Heart left ventricle (tissue), 16 donors: ENCODE measurements around the gene IER5. TPM values are rescaled to one million over a fixed set of nuclear protein-coding genes. Genes with fewer than 3 reads are reported as not detected.
"Not testable (repeated sequence)": the region's sequence is repeated elsewhere in the genome, so short reads cannot be mapped to it uniquely, and the experiment has no call there.

Source experiments
- ATAC-seq, 4 donors: fragments of 200-7000 bp; cut with Tn5 transposase; one replicate each; pipeline ENCODE4 v1.9.1; 2020 to 2022; ENCODE audit warnings: moderate library complexity in 4 of 4, mild to moderate bottlenecking in 3 of 4, moderate number of reproducible peaks in 1 of 4
- DNase-seq, 5 donors: peaks; one replicate each; pipeline ENCODE4 v3.0.0-alpha.2; 2020
- H3K27ac ChIP-seq, 12 donors: fragments of 200-600 bp; sonication (generic) in 4 of 12; one replicate each; pipeline versions ENCODE4 v1.5.0 to v1.8.0; 2016 to 2022; ENCODE audit warnings: mild to moderate bottlenecking in 2 of 12
- H3K27me3 ChIP-seq, 9 donors: fragments of 200-600 bp; sonication (generic) in 2 of 9; one replicate each; pipeline versions ENCODE4 v1.5.1 to v1.8.0; 2016 to 2022; ENCODE audit warnings: mild to moderate bottlenecking in 3 of 9
- H3K36me3 ChIP-seq, 9 donors: fragments of 200-600 bp; sonication (generic) in 2 of 9; one replicate each; pipeline versions ENCODE4 v1.5.0 to v1.8.0; 2018 to 2022; ENCODE audit warnings: mild to moderate bottlenecking in 2 of 9
- H3K4me1 ChIP-seq, 12 donors: fragments of 200-600 bp; sonication (generic) in 4 of 12; one replicate each; pipeline versions ENCODE4 v1.5.0 to v1.8.0; 2016 to 2022; ENCODE audit warnings: mild to moderate bottlenecking in 3 of 12
- H3K4me3 ChIP-seq, 12 donors: fragments of 200-600 bp; sonication (generic) in 4 of 12; one replicate each; pipeline versions ENCODE4 v1.5.0 to v1.8.0; 2017 to 2022; ENCODE audit warnings: mild to moderate bottlenecking in 9 of 12, moderate library complexity in 4 of 12
- H3K9me3 ChIP-seq, 12 donors: fragments of 200-600 bp; sonication (generic) in 4 of 12; one replicate each; pipeline versions ENCODE4 v1.5.0 to v1.8.0; 2016 to 2022; ENCODE audit warnings: mild to moderate bottlenecking in 1 of 12
- POLR2A ChIP-seq, 2 donors: fragments of 450-650 bp; IDR thresholded peaks; one replicate each; pipeline ENCODE4 v1.6.1; 2017; ENCODE audit warnings: antibody characterized with exemption in 2 of 2, mild to moderate bottlenecking in 2 of 2, moderate library complexity in 2 of 2
- WGBS, 4 donors: extraction: QIAGEN DNeasy Blood & Tissue Kit in 2 of 4; methylation state at CpG; one replicate each; pipeline versions ENCODE4 v1.1.5 to v1.1.7; 2013 to 2018; 5-methylcytosine and 5-hydroxymethylcytosine counted together
- intact Hi-C, 10 donors: fragments of 100-400 bp; cut with DNase I; formaldehyde crosslinking; loops; one replicate each; pipeline versions ENCODE4 v1.11.1 to v1.14.2; 2022
- polyA plus RNA-seq, 2 donors: library from polyadenylated mRNA; stranded (reverse); fragments of 200-250 nt; gene quantifications; one replicate each; pipeline ENCODE4 v1.2.3, GENCODE V29; 2013
- total RNA-seq, 9 donors: library from RNA; depleted of rRNA in 2 of 9; stranded (reverse); fragments of >200 nt in 2 of 9; fragmentation: NEBNext Ultra II Directional in 3 of 9; extraction: Animal tissue kit (Norgen Biotek cat#: 25700) in 3 of 9; gene quantifications; one replicate each; pipeline versions ENCODE4 v1.1.0 to v1.2.4, GENCODE V29; 2016 to 2023
- TF ChIP-seq, protein P1 (sequence below), 12 donors: fragments of 200-600 bp; sonication (generic) in 4 of 12; IDR thresholded peaks; one replicate each; pipeline versions ENCODE4 v1.5.0 to v1.8.0; 2018 to 2022; ENCODE audit warnings: antibody characterized with exemption in 12 of 12, mild to moderate bottlenecking in 5 of 12
- donor health status: ischemic (EF 13 %, LVEDD 7.1; RV severe dilation, severe dysfunction).
- donor health status: healthy with polysubstance abuse.
- donor health status: DM: no; HTN: yes; CAD: no.
- donor health status: DM: no; HTN: no; CAD: no.
- donor health status: ischemic (EF 25% LVEDD 6.9; RV normal size, moderate dysfunction).
- donor health status: ischemic (EF 25% LVEDD 5.7; RV mildly dilated, moderate dysfunction).
- donor health status: healthy.
- donor health status: DM: yes; HTN: yes; CAD: no.
- donor health status: ischemic (EF 35%, LVEDD 5.7; RV mildly dilated, moderate dysfunction).
- donor health status: nonischemic (EF 11% LVEDD 7.7; RV severe dilation, severe dysfunction).
- donor health status: DM: yes; HTN: yes; CAD: no.
- donor health status: PGD.
- donor health status: ischemic (EF 29% LVEDD 5.4; RV normal size, mild dysfunction).
- donor health status: nonischemic (EF 23%, LVEDD 6.1; RV moderate dilation, normal function).

Gene IER5
- total and polyA plus RNA-seq, 11 donors: 12.8 to 23.4 (median 18.5) TPM

DNA sequence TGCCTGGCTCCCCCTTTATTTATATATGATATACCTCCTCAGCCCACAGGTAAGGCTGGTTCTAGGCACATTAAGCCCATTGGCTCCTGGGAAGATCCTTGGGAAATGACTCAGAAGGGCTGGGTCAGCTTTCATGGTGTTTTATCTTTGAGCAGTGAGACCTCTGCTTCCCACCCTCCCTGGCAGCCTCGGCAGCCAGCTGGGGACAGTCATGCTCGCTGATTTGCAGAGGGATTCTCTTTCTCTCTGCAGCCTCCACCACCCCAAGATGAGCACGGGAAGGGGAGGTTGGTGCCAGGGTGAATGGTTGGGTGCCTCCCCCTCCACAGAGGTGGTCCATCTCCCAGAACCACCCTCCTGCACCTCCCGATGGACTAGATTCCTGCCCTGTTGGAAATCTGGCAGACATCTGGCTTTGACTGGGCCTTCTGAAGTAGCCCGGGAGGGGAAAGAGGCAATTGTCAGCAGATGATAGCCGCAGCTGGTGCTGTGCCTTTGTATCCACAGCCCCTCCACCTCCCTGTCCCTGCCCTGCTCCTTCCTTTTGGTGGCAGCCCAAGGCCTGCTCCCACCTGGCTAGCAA is 24.6 kb downstream of the IER5 start:
- TF ChIP-seq, protein P1, sequence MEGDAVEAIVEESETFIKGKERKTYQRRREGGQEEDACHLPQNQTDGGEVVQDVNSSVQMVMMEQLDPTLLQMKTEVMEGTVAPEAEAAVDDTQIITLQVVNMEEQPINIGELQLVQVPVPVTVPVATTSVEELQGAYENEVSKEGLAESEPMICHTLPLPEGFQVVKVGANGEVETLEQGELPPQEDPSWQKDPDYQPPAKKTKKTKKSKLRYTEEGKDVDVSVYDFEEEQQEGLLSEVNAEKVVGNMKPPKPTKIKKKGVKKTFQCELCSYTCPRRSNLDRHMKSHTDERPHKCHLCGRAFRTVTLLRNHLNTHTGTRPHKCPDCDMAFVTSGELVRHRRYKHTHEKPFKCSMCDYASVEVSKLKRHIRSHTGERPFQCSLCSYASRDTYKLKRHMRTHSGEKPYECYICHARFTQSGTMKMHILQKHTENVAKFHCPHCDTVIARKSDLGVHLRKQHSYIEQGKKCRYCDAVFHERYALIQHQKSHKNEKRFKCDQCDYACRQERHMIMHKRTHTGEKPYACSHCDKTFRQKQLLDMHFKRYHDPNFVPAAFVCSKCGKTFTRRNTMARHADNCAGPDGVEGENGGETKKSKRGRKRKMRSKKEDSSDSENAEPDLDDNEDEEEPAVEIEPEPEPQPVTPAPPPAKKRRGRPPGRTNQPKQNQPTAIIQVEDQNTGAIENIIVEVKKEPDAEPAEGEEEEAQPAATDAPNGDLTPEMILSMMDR (IDR thresholded peaks at IDR 0.05): no peak
- no peak for TF ChIP-seq POLR2A (IDR thresholded peaks at IDR 0.05)
- Histone ChIP-seq H3K4me1 (peaks cover 6 to 46% (median 19%) of the 10 kb centered on the region in 12 donors), H3K27ac (peak overlapping the region in 6 of 12 donors; percentile 33 to 73 (median 63)), H3K9me3 (no peaks in the 10 kb centered on the region), H3K27me3 (no peaks in the 10 kb centered on the region), H3K36me3 (no peaks in the 10 kb centered on the region), H3K4me3 (no peak overlapping the region)
- DNase-seq (no peak), ATAC-seq (peak in 2 of 4 donors; percentile 27 to 54)
- WGBS, 4 donors: 29 to 57% (median 50%) methylated on average over 5 to 6 of the region's 6 CpGs
- intact Hi-C loops: no loop called here

DNA sequence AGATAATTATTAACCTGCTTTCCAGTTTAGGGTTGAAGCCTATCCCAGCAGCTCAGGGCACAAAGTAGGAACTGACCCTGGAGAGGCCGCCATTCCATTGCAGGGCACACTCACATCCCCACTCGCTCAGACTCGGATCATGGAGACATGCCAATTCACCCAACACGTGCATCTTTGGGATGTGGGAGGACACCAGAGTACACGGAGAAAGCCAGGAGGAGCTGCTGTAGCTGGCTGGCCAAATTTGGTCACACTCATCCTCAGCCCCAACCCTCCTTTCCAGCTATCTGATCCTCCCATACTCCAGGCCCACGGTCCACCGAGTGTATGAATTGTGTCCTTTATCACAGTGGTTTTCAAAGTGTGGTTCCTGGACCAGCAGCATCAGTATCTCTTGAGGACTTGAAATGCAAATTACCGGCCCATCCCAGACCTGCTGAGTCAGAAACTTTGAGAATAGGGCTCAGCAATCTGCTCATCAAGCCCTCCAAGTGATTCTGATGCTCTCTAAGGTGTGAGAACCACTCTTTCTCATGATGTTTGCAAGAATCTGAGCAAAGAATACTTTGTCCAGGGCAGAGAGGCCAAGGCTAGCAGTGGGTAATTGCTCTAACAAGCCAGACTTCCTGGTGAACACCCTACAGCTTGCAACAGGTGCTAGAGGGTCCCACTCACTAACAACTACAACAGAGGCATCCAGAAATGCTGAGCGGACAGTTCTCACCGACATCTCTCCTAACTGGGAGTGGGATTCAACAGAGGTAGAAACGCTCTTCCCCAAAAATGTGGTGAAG is 26.3 kb downstream of the IER5 start:
- WGBS, 4 donors: 70 to 80% (median 76%) methylated on average over 11 of the region's 11 CpGs
- intact Hi-C loops: no loop called here
- Histone ChIP-seq H3K9me3 (no peaks in the 10 kb centered on the region), H3K4me3 (no peak overlapping the region), H3K27me3 (no peaks in the 10 kb centered on the region), H3K4me1 (peaks cover 6 to 45% (median 19%) of the 10 kb centered on the region in 12 donors), H3K36me3 (no peaks in the 10 kb centered on the region), H3K27ac (no peak overlapping the region)
- no peak for TF ChIP-seq POLR2A (IDR thresholded peaks at IDR 0.05)
- TF ChIP-seq, protein P1 (IDR thresholded peaks at IDR 0.05): no peak
- no peak for DNase-seq
- no peak for ATAC-seq

GRCh38 chr1:181115368-181115684 is 26.8 kb downstream of the IER5 start:
- H3K36me3 ChIP-seq: no peaks in the 10 kb centered on the region
- H3K4me1 ChIP-seq: peaks cover 6 to 45% (median 19%) of the 10 kb centered on the region in 12 donors
- intact Hi-C loops: no loop called here
- no peak for ATAC-seq
- DNase-seq: no peak
- TF ChIP-seq, protein P1 (IDR thresholded peaks at IDR 0.05): no peak
- no peak for TF ChIP-seq POLR2A (IDR thresholded peaks at IDR 0.05)
- no peaks in the 10 kb centered on the region for H3K9me3 ChIP-seq
- no peak overlapping the region for H3K4me3 ChIP-seq
- WGBS, 4 donors: 93 to 97% (median 93%) methylated on average over 3 of the region's 3 CpGs
- no peak overlapping the region for H3K27ac ChIP-seq
- no peaks in the 10 kb centered on the region for H3K27me3 ChIP-seq

GRCh38 chr1:181115971-181116370 is 27.5 kb downstream of the IER5 start:
- ATAC-seq, H3K4me3 ChIP-seq, H3K27ac ChIP-seq, H3K36me3 ChIP-seq, intact Hi-C loops, H3K27me3 ChIP-seq, H3K9me3 ChIP-seq, DNase-seq: not testable (repeated sequence)
- 95 to 99% (median 98%) methylated on average over 9 of the region's 9 CpGs for WGBS, 4 donors
- peaks cover 6 to 45% (median 19%) of the 10 kb centered on the region in 12 donors for H3K4me1 ChIP-seq
